GM23338 (cell line): Measurements from ENCODE around the gene CTCFL. TPM values are rescaled to one million over a fixed set of nuclear protein-coding genes. Genes with fewer than 3 reads are reported as not detected.

ENCODE experiments used
- ATAC-seq: fragments of 200-7000 bp; cut with Tn5 transposase; 3 replicates; pipeline ENCODE4 v1.9.1; 2020
- DNase-seq: peaks from one replicate; pipeline ENCODE4 v3.0.0-alpha.2; 2015; ENCODE audit warnings: low spot score
- H2AFZ ChIP-seq: fragments of 200-600 bp; sonication (generic); 2 replicates; pipeline ENCODE4 v1.8.0; 2016; ENCODE audit warnings: antibody characterized with exemption, mild to moderate bottlenecking, moderate library complexity
- H3F3A ChIP-seq: fragments of 200-600 bp; sonication (generic); replicated peaks from 2 replicates; pipeline ENCODE4 v1.8.0; 2017; ENCODE audit warnings: antibody characterized with exemption, mixed run types, low read depth
- H3K27ac ChIP-seq: fragments of 200-600 bp; sonication (generic); 2 replicates; pipeline ENCODE4 v1.6.1; 2016; ENCODE audit warnings: low read depth
- H3K27me3 ChIP-seq: fragments of 200-600 bp; sonication (generic); 2 replicates; pipeline ENCODE4 v1.8.0; 2016; ENCODE audit warnings: mild to moderate bottlenecking, mixed run types, moderate library complexity; ENCODE audit not compliant: insufficient read depth
- H3K36me3 ChIP-seq: fragments of 200-600 bp; sonication (generic); 2 replicates; pipeline ENCODE4 v1.8.0; 2016; ENCODE audit warnings: mild to moderate bottlenecking; ENCODE audit not compliant: insufficient read depth
- H3K4me1 ChIP-seq: fragments of 200-600 bp; sonication (generic); 2 replicates; pipeline ENCODE4 v1.8.0; 2016; ENCODE audit warnings: mild to moderate bottlenecking, moderate library complexity; ENCODE audit not compliant: insufficient read depth
- H3K4me2 ChIP-seq: fragments of 200-600 bp; sonication (generic); 2 replicates; pipeline ENCODE4 v1.7.1; 2017; ENCODE audit warnings: mixed run types
- H3K4me3 ChIP-seq: fragments of 200-600 bp; sonication (generic); 2 replicates; pipeline ENCODE4 v1.6.1; 2016; ENCODE audit warnings: mixed run types
- H3K79me2 ChIP-seq: fragments of 200-600 bp; sonication (generic); replicated peaks from 2 replicates; pipeline ENCODE4 v1.8.0; 2017; ENCODE audit warnings: mild to moderate bottlenecking; ENCODE audit not compliant: insufficient read depth
- H3K9me2 ChIP-seq: fragments of 200-600 bp; sonication (generic); 2 replicates; pipeline ENCODE4 v1.8.0; 2017; ENCODE audit not compliant: insufficient read depth
- H4K20me1 ChIP-seq: fragments of 200-600 bp; sonication (generic); replicated peaks from 2 replicates; pipeline ENCODE4 v1.8.0; 2017; ENCODE audit warnings: mild to moderate bottlenecking; ENCODE audit not compliant: insufficient read depth
- H3K27ac Mint-ChIP-seq: 2 replicates; pipeline ENCODE4 v1.8.0; 2020; ENCODE audit warnings: inconsistent platforms, mild to moderate bottlenecking, moderate library complexity, mixed read lengths
- H3K27me3 Mint-ChIP-seq: 3 replicates; pipeline ENCODE4 v1.8.0; 2022; ENCODE audit warnings: low read depth, mild to moderate bottlenecking, moderate library complexity, mixed read lengths, inconsistent platforms; ENCODE audit not compliant: insufficient read depth, poor library complexity
- H3K36me3 Mint-ChIP-seq: 3 replicates; pipeline ENCODE4 v1.8.0; 2021; ENCODE audit warnings: low read depth, mild to moderate bottlenecking, inconsistent platforms, moderate library complexity, mixed read lengths
- H3K4me1 Mint-ChIP-seq: 3 replicates; pipeline ENCODE4 v1.8.0; 2020; ENCODE audit warnings: mild to moderate bottlenecking, inconsistent platforms, mixed read lengths
- H3K4me3 Mint-ChIP-seq: 3 replicates; pipeline ENCODE4 v1.8.0; 2021; ENCODE audit warnings: moderate library complexity, mild to moderate bottlenecking, inconsistent platforms, mixed read lengths
- H3K9me3 Mint-ChIP-seq: 3 replicates; pipeline ENCODE4 v1.8.0; 2020; ENCODE audit warnings: moderate library complexity, mild to moderate bottlenecking, inconsistent platforms, mixed read lengths
- CREB1 ChIP-seq: fragments of 250-450 bp; sonication (Bioruptor Pico); IDR thresholded peaks from 2 replicates; pipeline ENCODE4 v1.5.0; 2020; ENCODE audit warnings: low read depth, mild to moderate bottlenecking, moderate library complexity
- CTCF ChIP-seq, 2 experiments: fragments of 200-600 bp in 1 of 2; sonication (generic) in 1 of 2; conservative IDR thresholded peaks; 2 replicates each; pipeline versions ENCODE4 v1.5.1 to v1.6.1; 2016 to 2017; ENCODE audit warnings: antibody characterized with exemption in 2 of 2, low read depth in 2 of 2, mild to moderate bottlenecking in 2 of 2, moderate library complexity in 1 of 2
- ETS1 ChIP-seq: IDR thresholded peaks from 2 replicates; pipeline ENCODE4 v1.6.1; 2016; ENCODE audit warnings: antibody characterized with exemption
- EZH2 ChIP-seq: fragments of 200-600 bp; sonication (generic); IDR thresholded peaks from one replicate; pipeline ENCODE4 v1.8.0; 2017; ENCODE audit warnings: antibody characterized with exemption, mild to moderate bottlenecking, low read depth; ENCODE audit not compliant: unreplicated experiment
- EZH2phosphoT487 ChIP-seq: fragments of 200-600 bp; sonication (generic); IDR thresholded peaks from one replicate; pipeline ENCODE4 v1.8.1; 2018; ENCODE audit warnings: antibody characterized with exemption; ENCODE audit not compliant: unreplicated experiment
- JUNB ChIP-seq: IDR thresholded peaks from one replicate; pipeline ENCODE4 v1.6.1; 2016; ENCODE audit warnings: antibody characterized with exemption; ENCODE audit not compliant: unreplicated experiment
- NANOG ChIP-seq: IDR thresholded peaks from 2 replicates; pipeline ENCODE4 v1.6.1; 2016; ENCODE audit warnings: antibody characterized with exemption, borderline replicate concordance
- POLR2AphosphoS5 ChIP-seq: IDR thresholded peaks from 2 replicates; pipeline ENCODE4 v1.6.1; 2016; ENCODE audit warnings: antibody characterized with exemption, low read depth
- REST ChIP-seq: IDR thresholded peaks from one replicate; pipeline ENCODE4 v1.6.1; 2018; ENCODE audit warnings: antibody characterized with exemption; ENCODE audit not compliant: unreplicated experiment
- STAT1 ChIP-seq: IDR thresholded peaks from one replicate; pipeline ENCODE4 v1.6.1; 2016; ENCODE audit warnings: antibody characterized with exemption; ENCODE audit not compliant: unreplicated experiment
- ZNF114 ChIP-seq: fragments of 250-450 bp; sonication (Bioruptor Pico); IDR thresholded peaks from 2 replicates; pipeline ENCODE4 v1.5.0; 2020; ENCODE audit warnings: mild to moderate bottlenecking, moderate library complexity
- ZNF331 ChIP-seq: fragments of 250-450 bp; sonication (Bioruptor Pico); IDR thresholded peaks from 2 replicates; pipeline ENCODE4 v1.5.0; 2020; ENCODE audit warnings: low read depth, mild to moderate bottlenecking, moderate library complexity
- ZNF462 ChIP-seq: fragments of 250-450 bp; sonication (Bioruptor Pico); IDR thresholded peaks from 2 replicates; pipeline ENCODE4 v1.5.0; 2020; ENCODE audit warnings: mild to moderate bottlenecking, moderate library complexity
- polyA plus RNA-seq: library from polyadenylated mRNA; unstranded; fragments of >200 nt; fragmentation: Nextera tagmentation; extraction: Ambion mirVana; gene quantifications from 2 replicates; pipeline ENCODE4 v1.2.1, GENCODE V29; 2016
- total RNA-seq: library from RNA; depleted of rRNA; stranded (reverse); fragments of >200 nt; shearing (Covaris generic); gene quantifications from 2 replicates; pipeline ENCODE4 v1.2.3, GENCODE V29; 2014

Gene CTCFL
- total and polyA plus RNA-seq, 2 experiments from 2014 or later = 0.55 to 1.4 TPM

GRCh38 chr20:57482148-57482547 is 42.8 kb downstream of the CTCFL start:
- Histone ChIP-seq H3K36me3 (no peaks in the 10 kb centered on the region), H3K79me2 (no peaks in the 10 kb centered on the region), H2AFZ (0 out of 2 replicates have a peak overlapping the region, but pooled peaks have one; percentile 38), H3K27me3 (no peaks in the 10 kb centered on the region), H3K4me2 (no peak overlapping the region; the same call in 1 of the 2 replicates), H3K27ac (no peak overlapping the region), H4K20me1 (no peaks in the 10 kb centered on the region), H3K9me2 (no peaks in the 10 kb centered on the region), H3F3A (no peaks in the 10 kb centered on the region), H3K4me1 (peaks cover 17% of the 10 kb centered on the region), H3K4me3 (no peak overlapping the region)
- Mint-ChIP-seq H3K36me3 (no peaks in the 10 kb centered on the region), H3K9me3 (no peaks in the 10 kb centered on the region), H3K4me1 (peaks cover 34% of the 10 kb centered on the region), H3K27me3 (peaks cover 2% of the 10 kb centered on the region), H3K4me3 (no peak overlapping the region), H3K27ac (no peak overlapping the region)
- ATAC-seq (peak; percentile 17; the same call in 2 of the 3 replicates), DNase-seq (no peak)
- no peak for TF ChIP-seq ETS1
- no peak for TF ChIP-seq CTCF (conservative IDR thresholded peaks at IDR 0.05; ENCODE audit: low read depth in 2 of 2)
- TF ChIP-seq ZNF114 = no peak
- no peak for TF ChIP-seq EZH2phosphoT487
- no peak for TF ChIP-seq REST
- no peak for TF ChIP-seq STAT1
- TF ChIP-seq JUNB = no peak
- no peak for TF ChIP-seq NANOG
- no peak for TF ChIP-seq POLR2AphosphoS5
- no peak for TF ChIP-seq CREB1 (CRISPR knock-in tag)
- TF ChIP-seq ZNF331 (CRISPR knock-in tag) = no peak
- no peak for TF ChIP-seq ZNF462 (CRISPR knock-in tag)
- TF ChIP-seq EZH2 = no peak
